Measurements from ENCODE around the gene ADGRB3. TPM values are rescaled to one million over a fixed set of nuclear protein-coding genes. Genes with fewer than 3 reads are reported as not detected.
A peak's percentile ranks its signal among the peaks of the same experiment; 100 is the strongest.

The ADGRB3 gene
- total RNA-seq, 1 experiment from 2014 or later, result 7.7 TPM

DNA sequence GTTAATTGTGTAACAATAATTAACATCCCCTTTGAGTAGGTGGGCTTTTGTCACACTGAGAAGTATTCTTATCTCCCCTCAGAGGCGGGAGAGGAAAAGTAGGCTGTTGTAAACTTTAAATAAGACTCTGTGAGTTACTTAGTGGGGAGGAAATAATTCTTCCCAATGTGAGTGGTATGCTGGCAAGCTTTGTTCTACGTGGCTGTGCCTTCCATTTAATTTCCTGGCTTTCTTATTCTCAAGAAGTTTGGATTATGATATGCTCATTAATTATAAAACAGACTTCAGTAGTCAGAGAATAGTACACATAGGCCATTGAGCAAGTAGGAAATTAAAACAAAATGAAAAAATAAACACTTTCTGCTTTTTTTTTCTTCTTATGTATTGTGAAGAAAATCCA is 19.1 kb downstream of the ADGRB3 start:
- CTCF ChIA-PET, result no interaction called here
- DNase-seq (ENCODE audit: low spot score), result no peak
- H3K9me3 ChIP-seq (ENCODE audit: low read depth, low read length, poor library complexity, severe bottlenecking), result no peaks in the 10 kb centered on the region
- BruUV-seq (replicated peaks), result no TSS peak
- no peaks in the 10 kb centered on the region for H3K36me3 ChIP-seq (ENCODE audit: insufficient read depth, low read length, poor library complexity, severe bottlenecking)
- H3K4me1 ChIP-seq (ENCODE audit: insufficient read depth, low read length, poor library complexity, severe bottlenecking), result peaks cover 87% of the 10 kb centered on the region
- H3K4me3 ChIP-seq (ENCODE audit: low read depth, low read length, poor library complexity, severe bottlenecking), result no peak overlapping the region
- no peaks in the 10 kb centered on the region for H3K27me3 ChIP-seq (replicated peaks; ENCODE audit: insufficient read depth, low read depth, low read length, poor library complexity)
- peak overlapping the region; percentile 44 for H3K27ac ChIP-seq (ENCODE audit: low read depth, low read length, poor library complexity, severe bottlenecking)
- TF ChIP-seq EZH2 (IDR thresholded peaks at IDR 0.05; ENCODE audit: borderline replicate concordance, low read depth, low read length, poor library complexity, severe bottlenecking), result no peak
- TF ChIP-seq, protein P1, sequence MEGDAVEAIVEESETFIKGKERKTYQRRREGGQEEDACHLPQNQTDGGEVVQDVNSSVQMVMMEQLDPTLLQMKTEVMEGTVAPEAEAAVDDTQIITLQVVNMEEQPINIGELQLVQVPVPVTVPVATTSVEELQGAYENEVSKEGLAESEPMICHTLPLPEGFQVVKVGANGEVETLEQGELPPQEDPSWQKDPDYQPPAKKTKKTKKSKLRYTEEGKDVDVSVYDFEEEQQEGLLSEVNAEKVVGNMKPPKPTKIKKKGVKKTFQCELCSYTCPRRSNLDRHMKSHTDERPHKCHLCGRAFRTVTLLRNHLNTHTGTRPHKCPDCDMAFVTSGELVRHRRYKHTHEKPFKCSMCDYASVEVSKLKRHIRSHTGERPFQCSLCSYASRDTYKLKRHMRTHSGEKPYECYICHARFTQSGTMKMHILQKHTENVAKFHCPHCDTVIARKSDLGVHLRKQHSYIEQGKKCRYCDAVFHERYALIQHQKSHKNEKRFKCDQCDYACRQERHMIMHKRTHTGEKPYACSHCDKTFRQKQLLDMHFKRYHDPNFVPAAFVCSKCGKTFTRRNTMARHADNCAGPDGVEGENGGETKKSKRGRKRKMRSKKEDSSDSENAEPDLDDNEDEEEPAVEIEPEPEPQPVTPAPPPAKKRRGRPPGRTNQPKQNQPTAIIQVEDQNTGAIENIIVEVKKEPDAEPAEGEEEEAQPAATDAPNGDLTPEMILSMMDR (conservative IDR thresholded peaks at IDR 0.05; ENCODE audit: low read depth, low read length), result no peak
- POLR2A ChIA-PET (ENCODE audit: low non-redundant PET), result interaction anchor here (0.7 kb wide), 1 partner anchor 1329 kb away, joined by 3 read pairs; no protein-coding TSS in a partner anchor
- intact Hi-C loops (cut with micrococcal nuclease; ENCODE audit: unreplicated experiment), result no loop called here

DNA sequence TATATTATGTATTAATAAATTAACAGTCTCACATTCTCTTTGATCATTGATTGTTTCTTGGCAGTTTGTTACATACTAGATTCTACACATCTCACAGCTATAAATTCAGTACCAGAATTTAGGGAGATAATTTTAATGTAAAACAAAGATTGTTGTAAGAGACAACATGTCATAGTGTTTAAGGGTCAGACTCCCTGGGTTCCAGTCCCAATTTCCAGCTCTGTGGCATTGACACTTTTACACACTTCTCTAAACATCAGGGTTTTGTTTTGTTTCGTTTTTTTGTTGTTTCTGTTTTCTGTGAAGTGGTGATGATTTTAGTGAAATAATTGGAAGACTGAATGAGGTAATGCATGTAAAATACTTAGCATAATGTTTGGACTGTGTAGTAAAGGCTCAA is 19.9 kb downstream of the ADGRB3 start:
- Histone ChIP-seq H3K9me3 (ENCODE audit: low read depth, low read length, poor library complexity, severe bottlenecking) (no peaks in the 10 kb centered on the region), H3K36me3 (ENCODE audit: insufficient read depth, low read length, poor library complexity, severe bottlenecking) (no peaks in the 10 kb centered on the region), H3K27ac (ENCODE audit: low read depth, low read length, poor library complexity, severe bottlenecking) (peak overlapping the region; percentile 8), H3K4me1 (ENCODE audit: insufficient read depth, low read length, poor library complexity, severe bottlenecking) (peaks cover 88% of the 10 kb centered on the region), H3K27me3 (replicated peaks; ENCODE audit: insufficient read depth, low read depth, low read length, poor library complexity) (no peaks in the 10 kb centered on the region), H3K4me3 (ENCODE audit: low read depth, low read length, poor library complexity, severe bottlenecking) (no peak overlapping the region)
- intact Hi-C loops (cut with micrococcal nuclease; ENCODE audit: unreplicated experiment), result no loop called here
- no TSS peak for BruUV-seq (replicated peaks)
- no peak for DNase-seq (ENCODE audit: low spot score)
- TF ChIP-seq EZH2 (IDR thresholded peaks at IDR 0.05; ENCODE audit: borderline replicate concordance, low read depth, low read length, poor library complexity, severe bottlenecking), result no peak
- TF ChIP-seq, protein P1 (conservative IDR thresholded peaks at IDR 0.05; ENCODE audit: low read depth, low read length), result no peak
- POLR2A ChIA-PET (ENCODE audit: low non-redundant PET), result no interaction called here
- CTCF ChIA-PET, result no interaction called here

- no peaks in the 10 kb centered on the region for H3K27me3 ChIP-seq (replicated peaks; ENCODE audit: insufficient read depth, low read depth, low read length, poor library complexity)
- no peak for TF ChIP-seq EZH2 (IDR thresholded peaks at IDR 0.05; ENCODE audit: borderline replicate concordance, low read depth, low read length, poor library complexity, severe bottlenecking)
- TF ChIP-seq, protein P1 (conservative IDR thresholded peaks at IDR 0.05; ENCODE audit: low read depth, low read length), result no peak
- H3K4me1 ChIP-seq (ENCODE audit: insufficient read depth, low read length, poor library complexity, severe bottlenecking), result peaks cover 71% of the 10 kb centered on the region
- H3K27ac ChIP-seq (ENCODE audit: low read depth, low read length, poor library complexity, severe bottlenecking), result no peak overlapping the region
- H3K9me3 ChIP-seq (ENCODE audit: low read depth, low read length, poor library complexity, severe bottlenecking), result no peaks in the 10 kb centered on the region
- BruUV-seq (replicated peaks), result no TSS peak
- CTCF ChIA-PET, result no interaction called here
- no peak for DNase-seq (ENCODE audit: low spot score)
- POLR2A ChIA-PET (ENCODE audit: low non-redundant PET), result no interaction called here
- intact Hi-C loops (cut with micrococcal nuclease; ENCODE audit: unreplicated experiment), result no loop called here
- no peak overlapping the region for H3K4me3 ChIP-seq (ENCODE audit: low read depth, low read length, poor library complexity, severe bottlenecking)
- H3K36me3 ChIP-seq (ENCODE audit: insufficient read depth, low read length, poor library complexity, severe bottlenecking), result no peaks in the 10 kb centered on the region
Observed at GRCh38 chr6:68657374-68658139, 22.5 kb downstream of the ADGRB3 start.

Data from A673 (cell line).